HCT116 (cell line): ENCODE measurements around the gene CEACAM6. TPM values are rescaled to one million over a fixed set of nuclear protein-coding genes. Genes with fewer than 3 reads are reported as not detected.

Source experiments
- ATAC-seq: fragments of 200-7000 bp; cut with Tn5 transposase; 2 replicates; pipeline ENCODE4 v1.9.1; 2020; ENCODE audit warnings: mild to moderate bottlenecking, moderate library complexity
- BruUV-seq: library from RNA; stranded (reverse); fragments of 400-500 nt; replicated peaks from 2 replicates; lab custom pipeline; 2021; lab: Mats Ljungman, UMichigan
- CTCF ChIA-PET: fragments of 300-600 bp; sonication (Branson Sonifier 250); formaldehyde crosslinking; loops from one replicate; lab custom pipeline; 2021; ENCODE audit warnings: antibody characterized with exemption; lab: Charles Lee
- POLR2A ChIA-PET: fragments of 300-600, 350-600 bp; sonication (Branson Sonifier 250); formaldehyde crosslinking; loops from one replicate; lab custom pipeline; 2021; ENCODE audit warnings: antibody characterized with exemption; lab: Charles Lee
- RAD21 ChIA-PET, 2 experiments: fragments of 300-600 bp; sonication (Branson Sonifier 250); formaldehyde crosslinking; loops; one replicate each; lab custom pipeline; 2023; ENCODE audit warnings: low total read pairs in 2 of 2; ENCODE audit not compliant: uncharacterized antibody in 2 of 2, unreplicated experiment in 2 of 2, low non-redundant PET in 1 of 2; lab: Charles Lee
- DNase-seq: peaks from one replicate; pipeline ENCODE4 v3.0.0-alpha.2; 2010; ENCODE audit warnings: low read depth, low spot score
- H2AFZ ChIP-seq: fragments of 200-600 bp; shearing (Covaris generic), sonication (generic); 2 replicates; pipeline ENCODE4 v1.6.1; 2017; ENCODE audit warnings: low read depth, mixed run types, mixed read lengths, antibody characterized with exemption, low read length; ENCODE audit not compliant: poor library complexity, severe bottlenecking
- H3K27ac ChIP-seq: 2 replicates; pipeline ENCODE4 v1.5.1; 2012; ENCODE audit warnings: low read depth, low read length
- H3K27me3 ChIP-seq: fragments of 200-600 bp; sonication (generic); 2 replicates; pipeline ENCODE4 v1.6.1; 2016; ENCODE audit warnings: mixed run types, low read length, mixed read lengths; ENCODE audit not compliant: insufficient read depth
- H3K36me3 ChIP-seq, 2 experiments: fragments of 200-500 bp in 1 of 2; fragments of 200-600 bp in 1 of 2; sonication (Bioruptor generic) in 1 of 2; sonication (generic) in 1 of 2; 2 replicates each; pipeline versions ENCODE4 v1.5.1 to v1.6.1; 2014 to 2016; ENCODE audit warnings: low read length in 2 of 2, inconsistent platforms in 1 of 2, mixed read lengths in 1 of 2, mixed run types in 1 of 2; ENCODE audit not compliant: insufficient read depth in 2 of 2, control insufficient read depth in 1 of 2
- H3K4me1 ChIP-seq, 2 experiments: fragments of 200-600 bp in 1 of 2; sonication (generic) in 1 of 2; 2 replicates each; pipeline versions ENCODE4 v1.5.1 to v1.6.1; 2012 to 2017; ENCODE audit warnings: low read length in 2 of 2, inconsistent platforms in 1 of 2, mild to moderate bottlenecking in 1 of 2, mixed read lengths in 1 of 2, mixed run types in 1 of 2, moderate library complexity in 1 of 2; ENCODE audit not compliant: insufficient read depth in 2 of 2, control insufficient read depth in 1 of 2
- H3K4me2 ChIP-seq: fragments of 200-600 bp; sonication (generic); 2 replicates; pipeline ENCODE4 v1.6.1; 2017; ENCODE audit warnings: mixed run types, low read length, mixed read lengths
- H3K4me3 ChIP-seq, 2 experiments: fragments of 200-600 bp in 1 of 2; sonication (generic) in 1 of 2; replicated peaks in 1 of 2; 2 replicates each; pipeline ENCODE4 v1.5.1; 2011 to 2016; ENCODE audit warnings: low read length in 2 of 2, control low read depth in 1 of 2, low read depth in 1 of 2, mild to moderate bottlenecking in 1 of 2, mixed read lengths in 1 of 2, mixed run types in 1 of 2
- H3K79me2 ChIP-seq: fragments of 200-600 bp; sonication (generic); 2 replicates; pipeline ENCODE4 v1.6.1; 2017; ENCODE audit warnings: mild to moderate bottlenecking, mixed run types, low read length, moderate library complexity, mixed read lengths; ENCODE audit not compliant: insufficient read depth
- H3K9ac ChIP-seq: fragments of 200-600 bp; sonication (generic); 2 replicates; pipeline ENCODE4 v1.6.1; 2016; ENCODE audit warnings: low read length, mixed read lengths
- H3K9me2 ChIP-seq: fragments of 200-600 bp; sonication (generic), shearing (Covaris generic); 2 replicates; pipeline ENCODE4 v1.6.1; 2017; ENCODE audit warnings: mixed run types, mild to moderate bottlenecking, moderate library complexity; ENCODE audit not compliant: insufficient read depth
- H3K9me3 ChIP-seq, 2 experiments: fragments of 200-500 bp in 1 of 2; fragments of 200-600 bp in 1 of 2; sonication (Bioruptor generic) in 1 of 2; sonication (generic) in 1 of 2; 2 replicates each; pipeline ENCODE4 v1.6.1; 2014 to 2017; ENCODE audit warnings: low read length in 2 of 2, mixed read lengths in 2 of 2, inconsistent platforms in 1 of 2, low read depth in 1 of 2, mild to moderate bottlenecking in 1 of 2, mixed run types in 1 of 2, moderate library complexity in 1 of 2; ENCODE audit not compliant: control insufficient read depth in 1 of 2, insufficient read depth in 1 of 2
- H4K20me1 ChIP-seq: fragments of 200-600 bp; sonication (generic), shearing (Covaris generic); 2 replicates; pipeline ENCODE4 v1.6.1; 2017; ENCODE audit warnings: mixed run types, mild to moderate bottlenecking, moderate library complexity; ENCODE audit not compliant: insufficient read depth
- CBX3 ChIP-seq: IDR thresholded peaks from 2 replicates; pipeline ENCODE4 v1.6.1; 2012; ENCODE audit warnings: low read depth
- CEBPB ChIP-seq: IDR thresholded peaks from 2 replicates; pipeline ENCODE4 v1.6.1; 2012; ENCODE audit warnings: low read depth
- RAD21 ChIP-seq: IDR thresholded peaks from 2 replicates; pipeline ENCODE4 v1.6.1; 2012; ENCODE audit warnings: low read depth, mild to moderate bottlenecking
- SIN3A ChIP-seq: IDR thresholded peaks from 2 replicates; pipeline ENCODE4 v1.6.1; 2012; ENCODE audit warnings: low read depth
- SP1 ChIP-seq: IDR thresholded peaks from 2 replicates; pipeline ENCODE4 v1.6.1; 2012; ENCODE audit warnings: low read depth
- SRF ChIP-seq: IDR thresholded peaks from 2 replicates; pipeline ENCODE4 v1.6.1; 2012; ENCODE audit warnings: low read depth
- YY1 ChIP-seq: IDR thresholded peaks from 2 replicates; pipeline ENCODE4 v1.6.1; 2011; ENCODE audit warnings: low read length, low read depth, moderate library complexity, mild to moderate bottlenecking; ENCODE audit not compliant: insufficient replicate concordance; ENCODE audit errors: extremely low read depth
- ZBTB33 ChIP-seq: IDR thresholded peaks from 2 replicates; pipeline ENCODE4 v1.6.1; 2011; ENCODE audit warnings: mild to moderate bottlenecking, low read length, moderate library complexity; ENCODE audit not compliant: insufficient replicate concordance; ENCODE audit errors: extremely low read depth
- ZFX ChIP-seq: fragments of 450-650 bp; IDR thresholded peaks from 2 replicates; pipeline ENCODE4 v1.6.1; 2017
- ZNF274 ChIP-seq: fragments of 200-500 bp; sonication (Bioruptor generic); IDR thresholded peaks from 2 replicates; pipeline ENCODE4 v1.6.1; 2014; ENCODE audit warnings: mild to moderate bottlenecking, low read depth, low read length, inconsistent platforms
- intact Hi-C: fragments of 100-400 bp; cut with micrococcal nuclease; formaldehyde crosslinking; loops from 2 replicates; pipeline ENCODE4 v1.10.0; 2022
- total RNA-seq: library from RNA; stranded (reverse); gene quantifications from one replicate; pipeline ENCODE4 v1.2.1, GENCODE V29; 2021; ENCODE audit not compliant: unreplicated experiment
- TF ChIP-seq, protein P1 (sequence below), 3 experiments: fragments of 200-600 bp in 1 of 3; sonication (generic) in 1 of 3; IDR thresholded peaks in 2 of 3; conservative IDR thresholded peaks in 1 of 3; 2 replicates each; pipeline ENCODE4 v1.5.1; 2012 to 2017; ENCODE audit warnings: low read depth in 2 of 3, low read length in 2 of 3, antibody characterized with exemption in 1 of 3, borderline replicate concordance in 1 of 3, control low read depth in 1 of 3, mild to moderate bottlenecking in 1 of 3, mixed read lengths in 1 of 3, mixed run types in 1 of 3, moderate library complexity in 1 of 3; ENCODE audit not compliant: insufficient read depth in 1 of 3

Gene CEACAM6
- total RNA-seq, 1 experiment from 2014 or later: 0.59 TPM

DNA sequence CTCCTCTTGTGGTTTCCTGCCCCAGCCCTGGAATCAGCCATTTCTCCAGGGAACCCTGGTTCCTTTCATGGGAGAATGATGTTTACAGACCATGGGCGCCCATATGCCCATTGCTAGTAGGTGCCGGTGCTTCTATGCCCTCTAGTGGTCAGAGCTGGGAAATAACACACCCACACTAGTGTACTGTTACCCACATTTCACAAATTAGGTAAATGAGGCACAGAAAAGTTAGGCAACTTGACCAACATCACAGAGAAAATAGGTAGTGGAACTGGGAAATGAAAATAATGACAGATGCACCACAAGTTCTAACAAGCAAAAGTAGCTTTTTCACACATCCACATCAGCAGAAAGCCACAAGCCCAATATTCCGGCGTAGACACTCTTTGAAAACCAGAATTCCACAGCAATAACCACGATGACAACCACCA lies 39.7 kb downstream of the CEACAM6 start:
- intact Hi-C loops: no loop called here
- ChIA-PET POLR2A (no interaction called here), RAD21 (no interaction called here)

DNA sequence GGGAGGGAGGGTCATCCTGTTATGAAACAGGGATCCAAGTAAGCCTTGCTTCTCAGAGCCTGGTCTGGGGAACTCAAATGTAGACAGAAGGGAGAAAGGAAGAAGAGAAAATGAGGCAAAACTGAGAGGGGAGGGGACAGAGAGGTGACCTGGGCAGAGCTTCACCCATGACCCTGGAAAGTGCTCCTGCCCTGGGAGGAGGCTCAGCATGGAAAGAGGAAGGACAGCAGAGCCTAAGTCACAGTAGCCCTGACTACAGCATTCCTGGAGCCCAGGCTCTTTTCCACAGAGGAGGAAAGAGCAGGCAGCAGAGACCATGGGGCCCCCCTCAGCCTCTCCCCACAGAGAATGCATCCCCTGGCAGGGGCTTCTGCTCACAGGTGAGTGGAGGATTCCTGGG lies 41.0 kb downstream of the CEACAM6 start, which contains the start of gene CEACAM3:
Gene CEACAM3 (plus strand): TSS at position 226 of the 400 bp plus-strand sequence. CDS start 91 bp downstream, at position 317.
- ChIA-PET CTCF (interaction anchor here (1.6 to 5.1 kb wide), 3 partner anchors 14 to 40 kb away, joined by 6 to 80 read pairs (median 6); no protein-coding TSS in a partner anchor), RAD21 (no interaction called here), POLR2A (no interaction called here)
- DNase-seq (no peak), ATAC-seq (no peak)
- Histone ChIP-seq H3K27me3 (peaks cover 22% of the 10 kb centered on the region; the same call in 1 of the 2 replicates), H3K4me1 (no peaks in the 10 kb centered on the region; a peak in 1 of 4 replicates), H3K4me3 (no peak within 1 kb of the TSS), H2AFZ (no peak within 1 kb of the TSS), H4K20me1 (no peaks in the 10 kb centered on the region), H3K79me2 (no peaks in the 10 kb centered on the region), H3K4me2 (no peak within 1 kb of the TSS), H3K27ac (no peak within 1 kb of the TSS), H3K36me3 (no peaks in the 10 kb centered on the region), H3K9ac (no peak within 1 kb of the TSS), H3K9me3 (no peaks in the 10 kb centered on the region), H3K9me2 (no peaks in the 10 kb centered on the region)
- BruUV-seq: no TSS peak
- intact Hi-C loops: no loop called here
- TF ChIP-seq ZBTB33: no peak
- TF ChIP-seq, protein P1, sequence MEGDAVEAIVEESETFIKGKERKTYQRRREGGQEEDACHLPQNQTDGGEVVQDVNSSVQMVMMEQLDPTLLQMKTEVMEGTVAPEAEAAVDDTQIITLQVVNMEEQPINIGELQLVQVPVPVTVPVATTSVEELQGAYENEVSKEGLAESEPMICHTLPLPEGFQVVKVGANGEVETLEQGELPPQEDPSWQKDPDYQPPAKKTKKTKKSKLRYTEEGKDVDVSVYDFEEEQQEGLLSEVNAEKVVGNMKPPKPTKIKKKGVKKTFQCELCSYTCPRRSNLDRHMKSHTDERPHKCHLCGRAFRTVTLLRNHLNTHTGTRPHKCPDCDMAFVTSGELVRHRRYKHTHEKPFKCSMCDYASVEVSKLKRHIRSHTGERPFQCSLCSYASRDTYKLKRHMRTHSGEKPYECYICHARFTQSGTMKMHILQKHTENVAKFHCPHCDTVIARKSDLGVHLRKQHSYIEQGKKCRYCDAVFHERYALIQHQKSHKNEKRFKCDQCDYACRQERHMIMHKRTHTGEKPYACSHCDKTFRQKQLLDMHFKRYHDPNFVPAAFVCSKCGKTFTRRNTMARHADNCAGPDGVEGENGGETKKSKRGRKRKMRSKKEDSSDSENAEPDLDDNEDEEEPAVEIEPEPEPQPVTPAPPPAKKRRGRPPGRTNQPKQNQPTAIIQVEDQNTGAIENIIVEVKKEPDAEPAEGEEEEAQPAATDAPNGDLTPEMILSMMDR (IDR thresholded peaks at IDR 0.05 in 2 of 3, conservative IDR thresholded peaks at IDR 0.05 in 1 of 3; ENCODE audit: borderline replicate concordance in 1 of 3, insufficient read depth in 1 of 3, low read depth in 2 of 3, low read length in 2 of 3): no peak
- TF ChIP-seq ZNF274: no peak
- no peak for TF ChIP-seq SP1
- TF ChIP-seq SIN3A: no peak
- no peak for TF ChIP-seq YY1
- TF ChIP-seq ZFX: no peak

More for the DNA sequence above, 39.7 kb downstream of the CEACAM6 start:
- peak; percentile 38 for DNase-seq
- H3K4me2 ChIP-seq: peak overlapping the region; percentile 33; the same call in 1 of the 2 replicates
- no peak overlapping the region for H3K9ac ChIP-seq
- CTCF ChIA-PET: interaction anchor here (0.8 to 5.1 kb wide), 16 partner anchors 9 to 356 kb away, joined by 3 to 80 read pairs (median 4); partner anchors contain the start of gene RABAC1
- H2AFZ ChIP-seq: peak overlapping the region; percentile 71
- no peak overlapping the region for H3K27ac ChIP-seq
- no peaks in the 10 kb centered on the region for H3K9me2 ChIP-seq
- H4K20me1 ChIP-seq: no peaks in the 10 kb centered on the region
- BruUV-seq: no TSS peak
- H3K36me3 ChIP-seq: no peaks in the 10 kb centered on the region
- H3K27me3 ChIP-seq: peaks cover 22% of the 10 kb centered on the region; the same call in 1 of the 2 replicates
- H3K9me3 ChIP-seq: no peaks in the 10 kb centered on the region
- no peak overlapping the region for H3K4me3 ChIP-seq
- H3K4me1 ChIP-seq: no peaks in the 10 kb centered on the region; a peak in 1 of 4 replicates
- TF ChIP-seq SRF (no peak), YY1 (peak; percentile 57), ZNF274 (no peak), RAD21 (peak; percentile 41), CEBPB (no peak), CBX3 (no peak)
- TF ChIP-seq, protein P1 (IDR thresholded peaks at IDR 0.05 in 2 of 3, conservative IDR thresholded peaks at IDR 0.05 in 1 of 3; ENCODE audit: borderline replicate concordance in 1 of 3, insufficient read depth in 1 of 3, low read depth in 2 of 3, low read length in 2 of 3): peak; percentile 54 to 89 (median 83)
- H3K79me2 ChIP-seq: no peaks in the 10 kb centered on the region
- peak; percentile 93 for ATAC-seq
